K562 (cell line): Measurements from ENCODE around the gene PAF1. TPM values are rescaled to one million over a fixed set of nuclear protein-coding genes. Genes with fewer than 3 reads are reported as not detected.
"Not testable (repeated sequence)": the region's sequence is repeated elsewhere in the genome, so short reads cannot be mapped to it uniquely, and the experiment has no call there.

Experiments used
- ATAC-seq: fragments of 200-7000 bp; cut with Tn5 transposase; 3 replicates; pipeline ENCODE4 v1.9.1; 2020; ENCODE audit warnings: moderate library complexity
- BruUV-seq: library from RNA; stranded (reverse); fragments of 400-500 nt; replicated peaks from 2 replicates; lab custom pipeline; 2021; lab: Mats Ljungman, UMichigan
- CTCF ChIA-PET: fragments of 300-600 bp; formaldehyde crosslinking; extraction: SDS; loops from one replicate; lab custom pipeline; 2021; ENCODE audit warnings: low intra/inter-chr PET ratio; lab: Yijun Ruan, JAX
- POLR2A ChIA-PET: fragments of 300-600, 350-650 bp; sonication (Branson Sonifier 250); formaldehyde crosslinking; extraction: SDS; loops from one replicate; lab custom pipeline; 2021; ENCODE audit warnings: antibody characterized with exemption, inconsistent platforms; lab: Yijun Ruan, JAX
- DNase-seq, 4 experiments: peaks; one replicate each; pipeline versions ENCODE4 v3.0.0 to v3.0.0-alpha.2; 2011 to 2018; ENCODE audit warnings: low spot score in 3 of 4, mixed read lengths in 3 of 4; ENCODE audit errors: extremely low read depth in 1 of 4
- FAIRE-seq: peaks from 2 replicates; lab custom pipeline; 2011; peaks lifted over from hg19 to GRCh38; lab: Jason Lieb, UNC
- H2AFZ ChIP-seq: 2 replicates; pipeline ENCODE4 v1.6.0; 2011; ENCODE audit warnings: low read depth, low read length, control low read depth, inconsistent platforms
- H3K27ac ChIP-seq: fragments of 200-600 bp; 3 replicates; pipeline ENCODE4 v1.8.0; 2011; ENCODE audit warnings: low read depth, mild to moderate bottlenecking, control low read depth, inconsistent platforms, low read length, moderate library complexity, mixed read lengths; ENCODE audit errors: extremely low read depth
- H3K27me3 ChIP-seq, 2 experiments: fragments of 300-600 bp in 1 of 2; 2 replicates in 1 of 2; 3 replicates in 1 of 2; pipeline versions ENCODE4 v1.6.0 to v1.8.0; 2011; ENCODE audit warnings: inconsistent platforms in 2 of 2, low read length in 2 of 2, mild to moderate bottlenecking in 1 of 2, mixed read lengths in 1 of 2, moderate library complexity in 1 of 2; ENCODE audit not compliant: control insufficient read depth in 2 of 2, insufficient read depth in 2 of 2
- H3K36me3 ChIP-seq: fragments of 300-600 bp; 3 replicates; pipeline ENCODE4 v1.8.0; 2011; ENCODE audit warnings: mild to moderate bottlenecking, low read length, inconsistent platforms; ENCODE audit not compliant: control insufficient read depth, insufficient read depth
- H3K4me1 ChIP-seq, 2 experiments: fragments of 200-600 bp in 1 of 2; replicated peaks in 1 of 2; 2 replicates in 1 of 2; 3 replicates in 1 of 2; pipeline versions ENCODE4 v1.5.1 to v1.8.0; 2011; ENCODE audit warnings: inconsistent platforms in 2 of 2, low read length in 2 of 2, mild to moderate bottlenecking in 1 of 2, mixed read lengths in 1 of 2, moderate library complexity in 1 of 2; ENCODE audit not compliant: control insufficient read depth in 2 of 2, insufficient read depth in 2 of 2
- H3K4me2 ChIP-seq: 2 replicates; pipeline ENCODE4 v1.6.1; 2011; ENCODE audit warnings: low read length, control low read depth, inconsistent platforms, mixed read lengths; ENCODE audit not compliant: insufficient read depth
- H3K4me3 ChIP-seq: fragments of 200-600 bp; sonication (generic), shearing (Covaris generic); 2 replicates; pipeline ENCODE4 v1.5.1; 2016; ENCODE audit warnings: control low read depth, inconsistent platforms
- H3K79me2 ChIP-seq: fragments of 200-600 bp; 3 replicates; pipeline ENCODE4 v1.8.0; 2011; ENCODE audit warnings: low read length, inconsistent platforms; ENCODE audit not compliant: control insufficient read depth, insufficient read depth
- H3K9ac ChIP-seq, 2 experiments: 2 replicates each; pipeline versions ENCODE4 v1.6.0 to v1.6.1; 2011; ENCODE audit warnings: low read depth in 2 of 2, low read length in 2 of 2, control low read depth in 1 of 2, inconsistent platforms in 1 of 2, mild to moderate bottlenecking in 1 of 2, mixed read lengths in 1 of 2; ENCODE audit not compliant: insufficient read depth in 1 of 2
- H3K9me1 ChIP-seq: one replicate; pipeline ENCODE4 v1.6.0; 2011; ENCODE audit warnings: inconsistent platforms, mild to moderate bottlenecking, low read length, moderate library complexity; ENCODE audit not compliant: control insufficient read depth, insufficient read depth
- H3K9me3 ChIP-seq: replicated peaks from 2 replicates; pipeline ENCODE4 v1.5.1; 2011; ENCODE audit warnings: low read depth, low read length, inconsistent platforms; ENCODE audit not compliant: control insufficient read depth, insufficient read depth
- H4K20me1 ChIP-seq: replicated peaks from 2 replicates; pipeline ENCODE4 v1.6.1; 2011; ENCODE audit warnings: low read length, inconsistent platforms, mixed read lengths; ENCODE audit not compliant: control insufficient read depth, insufficient read depth
- ELF2 ChIP-seq: fragments of 250-450 bp; sonication (Bioruptor Pico); IDR thresholded peaks from 2 replicates; pipeline ENCODE4 v1.5.0; 2021; ENCODE audit warnings: mild to moderate bottlenecking
- FOSL1 ChIP-seq: fragments of 200-800 bp; sonication (Bioruptor generic); conservative IDR thresholded peaks from 2 replicates; pipeline ENCODE4 v1.6.1; 2016; ENCODE audit warnings: missing genetic modification characterization, missing compliant biosample characterization
- NFYB ChIP-seq: IDR thresholded peaks from 2 replicates; pipeline ENCODE4 v1.6.1; 2011; ENCODE audit warnings: mild to moderate bottlenecking, moderate library complexity; ENCODE audit not compliant: insufficient read length; ENCODE audit errors: extremely low read depth
- RBM25 ChIP-seq: fragments of 200-400 bp; formaldehyde crosslinking; IDR thresholded peaks from 2 replicates; pipeline ENCODE4 v1.6.1; 2018; ENCODE audit warnings: low read length, low read depth, moderate library complexity; ENCODE audit not compliant: severe bottlenecking
- ZEB2 ChIP-seq: fragments of 450-650 bp; IDR thresholded peaks from 2 replicates; pipeline ENCODE4 v1.6.1; 2016
- WGBS: fragments of 100-300 bp; shearing (Covaris generic); methylation state at CpG from one replicate; pipeline ENCODE4 v1.1.6; 2016; ENCODE audit warnings: low coverage, mixed read lengths; ENCODE audit not compliant: insufficient coverage; ENCODE audit errors: missing lambda C conversion rate; 5-methylcytosine and 5-hydroxymethylcytosine counted together
- in situ Hi-C: fragments of 300-500 bp; cut with MboI; formaldehyde crosslinking; loops from 4 replicates; pipeline ENCODE4 v1.15.0; 2018; ENCODE audit warnings: inconsistent platforms, mixed read lengths
- intact Hi-C: fragments of 100-400 bp; cut with micrococcal nuclease; formaldehyde crosslinking; loops from 2 replicates; pipeline ENCODE4 v1.14.2; 2022
- polyA plus RNA-seq, 8 experiments: library from polyadenylated mRNA; depleted of rRNA in 4 of 8; stranded (reverse) in 5 of 8; unstranded in 3 of 8; fragments of >200 nt; fragmentation: Nextera tagmentation in 2 of 8; fragmentation: Illumina TruSeq in 1 of 8; extraction: Ambion mirVana in 2 of 8; extraction: Trizol in 1 of 8; gene quantifications; 2 replicates each; pipeline versions ENCODE4 v1.2.1 to v1.2.3, GENCODE V29; 2011 to 2014; ENCODE audit warnings: inconsistent platforms in 1 of 8, missing spikeins in 1 of 8
- total RNA-seq, 7 experiments: library from RNA; depleted of rRNA in 6 of 7; stranded (reverse); fragments of >200 nt in 6 of 7; fragmentation: Illumina TruSeq in 2 of 7; extraction: Trizol in 2 of 7; gene quantifications; 2 replicates each; pipeline versions ENCODE4 v1.2.1 to v1.2.3, GENCODE V29; 2011 to 2021; ENCODE audit warnings: low replicate concordance in 1 of 7
- TF ChIP-seq, protein P1 (sequence below): fragments of 450-650 bp; IDR thresholded peaks from 2 replicates; pipeline ENCODE4 v1.6.1; 2016; ENCODE audit warnings: low read depth

PAF1 gene
- total and polyA plus RNA-seq, 9 of the 15 experiments (the other 6 are each of a cell fraction or from before 2014, with no cell fraction given): 1.5 to 45.0 (median 33.8) TPM

DNA sequence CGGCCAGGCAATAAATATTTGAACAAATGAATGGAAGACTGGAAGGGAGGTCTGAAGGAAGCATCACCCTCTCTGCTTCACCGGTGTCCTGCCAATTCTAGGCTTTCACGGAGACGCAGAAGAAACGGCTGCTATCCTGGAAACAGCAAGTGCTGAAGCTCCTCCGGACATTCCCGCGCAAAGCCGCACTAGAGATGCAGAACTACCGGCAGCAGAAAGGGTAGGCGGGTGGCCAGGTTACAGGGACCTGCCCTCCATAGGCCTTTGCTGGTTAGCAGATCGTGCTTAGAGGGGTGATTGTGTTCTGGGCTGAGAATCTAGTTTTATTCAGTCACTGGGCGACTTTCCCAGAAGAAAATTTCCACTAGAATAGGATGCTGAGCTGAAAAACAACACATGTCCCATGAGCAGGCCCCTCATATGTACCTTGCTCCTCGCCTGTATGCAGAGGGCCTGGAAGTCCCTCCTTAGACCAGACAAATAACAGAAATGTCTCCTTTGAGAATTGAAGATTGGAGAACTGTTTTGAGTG, 11.0 kb downstream of the PAF1 start (continued):
- TF ChIP-seq, protein P1, sequence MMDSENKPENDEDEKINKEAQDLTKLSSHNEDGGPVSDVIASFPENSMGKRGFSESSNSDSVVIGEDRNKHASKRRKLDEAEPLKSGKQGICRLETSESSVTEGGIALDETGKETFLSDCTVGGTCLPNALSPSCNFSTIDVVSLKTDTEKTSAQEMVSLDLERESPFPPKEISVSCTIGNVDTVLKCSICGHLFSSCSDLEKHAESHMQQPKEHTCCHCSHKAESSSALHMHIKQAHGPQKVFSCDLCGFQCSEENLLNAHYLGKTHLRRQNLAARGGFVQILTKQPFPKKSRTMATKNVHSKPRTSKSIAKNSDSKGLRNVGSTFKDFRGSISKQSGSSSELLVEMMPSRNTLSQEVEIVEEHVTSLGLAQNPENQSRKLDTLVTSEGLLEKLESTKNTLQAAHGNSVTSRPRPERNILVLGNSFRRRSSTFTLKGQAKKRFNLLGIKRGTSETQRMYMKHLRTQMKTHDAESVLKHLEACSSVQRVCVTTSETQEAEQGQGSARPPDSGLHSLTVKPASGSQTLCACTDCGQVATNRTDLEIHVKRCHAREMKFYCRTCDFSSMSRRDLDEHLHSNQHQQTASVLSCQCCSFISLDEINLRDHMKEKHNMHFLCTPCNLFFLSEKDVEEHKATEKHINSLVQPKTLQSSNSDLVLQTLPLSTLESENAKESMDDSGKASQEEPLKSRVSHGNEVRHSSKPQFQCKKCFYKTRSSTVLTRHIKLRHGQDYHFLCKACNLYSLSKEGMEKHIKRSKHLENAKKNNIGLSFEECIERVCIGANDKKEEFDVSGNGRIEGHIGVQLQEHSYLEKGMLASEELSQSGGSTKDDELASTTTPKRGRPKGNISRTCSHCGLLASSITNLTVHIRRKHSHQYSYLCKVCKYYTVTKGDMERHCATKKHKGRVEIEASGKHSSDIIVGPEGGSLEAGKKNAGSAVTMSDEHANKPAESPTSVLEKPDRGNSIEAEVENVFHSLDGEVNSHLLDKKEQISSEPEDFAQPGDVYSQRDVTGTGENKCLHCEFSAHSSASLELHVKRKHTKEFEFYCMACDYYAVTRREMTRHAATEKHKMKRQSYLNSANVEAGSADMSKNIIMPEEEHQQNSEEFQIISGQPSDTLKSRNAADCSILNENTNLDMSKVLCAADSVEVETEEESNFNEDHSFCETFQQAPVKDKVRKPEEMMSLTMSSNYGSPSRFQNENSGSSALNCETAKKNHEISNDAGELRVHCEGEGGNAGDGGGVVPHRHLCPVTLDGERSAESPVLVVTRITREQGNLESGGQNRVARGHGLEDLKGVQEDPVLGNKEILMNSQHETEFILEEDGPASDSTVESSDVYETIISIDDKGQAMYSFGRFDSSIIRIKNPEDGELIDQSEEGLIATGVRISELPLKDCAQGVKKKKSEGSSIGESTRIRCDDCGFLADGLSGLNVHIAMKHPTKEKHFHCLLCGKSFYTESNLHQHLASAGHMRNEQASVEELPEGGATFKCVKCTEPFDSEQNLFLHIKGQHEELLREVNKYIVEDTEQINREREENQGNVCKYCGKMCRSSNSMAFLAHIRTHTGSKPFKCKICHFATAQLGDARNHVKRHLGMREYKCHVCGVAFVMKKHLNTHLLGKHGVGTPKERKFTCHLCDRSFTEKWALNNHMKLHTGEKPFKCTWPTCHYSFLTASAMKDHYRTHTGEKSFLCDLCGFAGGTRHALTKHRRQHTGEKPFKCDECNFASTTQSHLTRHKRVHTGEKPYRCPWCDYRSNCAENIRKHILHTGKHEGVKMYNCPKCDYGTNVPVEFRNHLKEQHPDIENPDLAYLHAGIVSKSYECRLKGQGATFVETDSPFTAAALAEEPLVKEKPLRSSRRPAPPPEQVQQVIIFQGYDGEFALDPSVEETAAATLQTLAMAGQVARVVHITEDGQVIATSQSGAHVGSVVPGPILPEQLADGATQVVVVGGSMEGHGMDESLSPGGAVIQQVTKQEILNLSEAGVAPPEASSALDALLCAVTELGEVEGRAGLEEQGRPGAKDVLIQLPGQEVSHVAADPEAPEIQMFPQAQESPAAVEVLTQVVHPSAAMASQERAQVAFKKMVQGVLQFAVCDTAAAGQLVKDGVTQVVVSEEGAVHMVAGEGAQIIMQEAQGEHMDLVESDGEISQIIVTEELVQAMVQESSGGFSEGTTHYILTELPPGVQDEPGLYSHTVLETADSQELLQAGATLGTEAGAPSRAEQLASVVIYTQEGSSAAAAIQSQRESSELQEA: no peak
- no peak for TF ChIP-seq RBM25
- no peak for TF ChIP-seq ZEB2
- no peak for TF ChIP-seq ELF2
- no peak for TF ChIP-seq NFYB
- TF ChIP-seq FOSL1: no peak

DNA sequence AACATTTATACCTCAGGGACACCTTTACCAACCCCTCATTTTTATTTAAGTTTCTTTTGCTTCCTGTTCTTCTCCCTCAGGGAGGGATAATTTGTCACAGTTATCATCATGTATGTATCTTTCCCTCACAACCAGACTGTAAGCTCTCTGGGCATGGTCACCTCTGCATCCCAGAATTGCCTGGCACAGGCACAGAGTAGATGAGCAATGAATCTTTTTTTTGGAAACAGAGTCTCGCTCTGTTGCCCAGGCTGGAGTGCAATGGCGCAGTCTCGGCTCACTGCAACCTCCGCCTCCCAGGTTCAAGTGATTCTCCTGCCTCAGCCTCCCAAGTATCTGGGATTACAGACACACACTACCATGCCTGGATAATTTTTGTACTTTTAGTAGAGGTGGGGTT, 11.5 kb downstream of the PAF1 start:
- Histone ChIP-seq H3K9me1 (peaks cover 13% of the 10 kb centered on the region), H3K4me1 (peaks cover 17 to 22% of the 10 kb centered on the region in 2 experiments), H3K36me3 (peaks cover 97% of the 10 kb centered on the region), H4K20me1 (peaks cover 22% of the 10 kb centered on the region)
- H3K9me3 ChIP-seq, BruUV-seq, intact Hi-C loops, H3K4me3 ChIP-seq, H3K79me2 ChIP-seq, H3K9ac ChIP-seq, DNase-seq, CTCF ChIA-PET, H2AFZ ChIP-seq, FAIRE-seq, in situ Hi-C loops, H3K27ac ChIP-seq, H3K4me2 ChIP-seq, ATAC-seq, H3K27me3 ChIP-seq: not testable (repeated sequence)
- POLR2A ChIA-PET: interaction anchor here (0.7 to 2.5 kb wide), 3 partner anchors 11 to 542 kb away, joined by 4 to 15 read pairs (median 4); partner anchors contain the start of genes MED29 and PAF1
- WGBS: 95% methylated on average over 4 of the region's 4 CpGs
